OCI-LY7 (cell line): ENCODE data around the gene NGB. TPM values are rescaled to one million over a fixed set of nuclear protein-coding genes. Genes with fewer than 3 reads are reported as not detected.

Experiments
- BruUV-seq: library from RNA; stranded (reverse); fragments of 400-500 nt; replicated peaks from 2 replicates; lab custom pipeline; 2021; lab: Mats Ljungman, UMichigan
- CTCF ChIA-PET: fragments of 300-600 bp; sonication (Branson Sonifier 250); formaldehyde crosslinking; loops from one replicate; lab custom pipeline; 2022; ENCODE audit warnings: antibody characterized with exemption; ENCODE audit not compliant: unreplicated experiment; lab: Charles Lee
- POLR2A ChIA-PET: fragments of 300-600 bp; sonication (Branson Sonifier 250); formaldehyde crosslinking; loops from one replicate; lab custom pipeline; 2022; ENCODE audit warnings: antibody characterized with exemption; lab: Charles Lee
- DNase-seq: peaks from one replicate; pipeline ENCODE4 v3.0.0-alpha.2; 2015; ENCODE audit warnings: low spot score
- H2AFZ ChIP-seq: fragments of 200-600 bp; sonication (generic), shearing (Covaris generic); 2 replicates; pipeline ENCODE4 v1.6.1; 2014; ENCODE audit warnings: mild to moderate bottlenecking, antibody characterized with exemption, low read length, moderate library complexity
- H3K27ac ChIP-seq: fragments of 200-600 bp; sonication (generic); 2 replicates; pipeline ENCODE4 v1.5.1; 2014; ENCODE audit warnings: mixed run types, low read depth, mild to moderate bottlenecking, moderate library complexity, low read length, inconsistent platforms; ENCODE audit not compliant: poor library complexity, severe bottlenecking
- H3K36me3 ChIP-seq: fragments of 200-600 bp; sonication (generic); 2 replicates; pipeline ENCODE4 v1.6.1; 2014; ENCODE audit warnings: mild to moderate bottlenecking, antibody characterized with exemption, low read length, moderate library complexity, mixed read lengths; ENCODE audit not compliant: insufficient read depth
- H3K4me1 ChIP-seq: fragments of 200-600 bp; sonication (generic); 2 replicates; pipeline ENCODE4 v1.5.1; 2014; ENCODE audit warnings: mild to moderate bottlenecking, low read length; ENCODE audit not compliant: insufficient read depth, poor library complexity, severe bottlenecking
- H3K4me2 ChIP-seq: fragments of 200-600 bp; sonication (generic); 2 replicates; pipeline ENCODE4 v1.6.1; 2014; ENCODE audit warnings: mild to moderate bottlenecking, low read length
- H3K4me3 ChIP-seq: fragments of 200-600 bp; sonication (generic); 2 replicates; pipeline ENCODE4 v1.5.1; 2014; ENCODE audit warnings: mild to moderate bottlenecking, low read depth, low read length; ENCODE audit not compliant: poor library complexity, severe bottlenecking
- H3K79me2 ChIP-seq: fragments of 200-600 bp; sonication (generic); 2 replicates; pipeline ENCODE4 v1.6.1; 2016; ENCODE audit warnings: low read depth, mild to moderate bottlenecking, low read length, moderate library complexity, mixed read lengths; ENCODE audit not compliant: insufficient read depth
- H3K9me2 ChIP-seq: fragments of 200-600 bp; sonication (generic); 2 replicates; pipeline ENCODE4 v1.6.1; 2016; ENCODE audit warnings: mild to moderate bottlenecking, low read length, mixed read lengths; ENCODE audit not compliant: insufficient read depth
- H3K9me3 ChIP-seq: fragments of 200-600 bp; sonication (generic); 2 replicates; pipeline ENCODE4 v1.6.1; 2014; ENCODE audit warnings: mild to moderate bottlenecking, mixed run types, low read length, mixed read lengths
- H4K20me1 ChIP-seq: fragments of 200-600 bp; sonication (generic); 2 replicates; pipeline ENCODE4 v1.6.1; 2014; ENCODE audit warnings: mild to moderate bottlenecking, antibody characterized with exemption, low read length, moderate library complexity, mixed read lengths; ENCODE audit not compliant: insufficient read depth
- EZH2phosphoT487 ChIP-seq: fragments of 200-600 bp; sonication (generic); IDR thresholded peaks from 2 replicates; pipeline ENCODE4 v1.6.1; 2018; ENCODE audit warnings: low read depth, borderline replicate concordance, mild to moderate bottlenecking, mixed run types, antibody characterized with exemption, low read length, moderate library complexity, mixed read lengths
- intact Hi-C: fragments of 100-400 bp; cut with micrococcal nuclease; formaldehyde crosslinking; loops from one replicate; pipeline ENCODE4 v1.10.0; 2022; ENCODE audit not compliant: unreplicated experiment
- total RNA-seq, 2 experiments: library from RNA; depleted of rRNA in 1 of 2; stranded (reverse); fragments of >200 nt in 1 of 2; shearing (Covaris generic) in 1 of 2; gene quantifications; 2 replicates each; pipeline ENCODE4 v1.2.3, GENCODE V29; 2014 to 2022
- TF ChIP-seq, protein P1 (sequence below): fragments of 200-600 bp; sonication (generic); conservative IDR thresholded peaks from 2 replicates; pipeline ENCODE4 v1.5.1; 2014; ENCODE audit warnings: mild to moderate bottlenecking, antibody characterized with exemption, low read length, moderate library complexity, mixed read lengths

The NGB gene
- total RNA-seq, 2 experiments from 2014 or later, result not detected

DNA sequence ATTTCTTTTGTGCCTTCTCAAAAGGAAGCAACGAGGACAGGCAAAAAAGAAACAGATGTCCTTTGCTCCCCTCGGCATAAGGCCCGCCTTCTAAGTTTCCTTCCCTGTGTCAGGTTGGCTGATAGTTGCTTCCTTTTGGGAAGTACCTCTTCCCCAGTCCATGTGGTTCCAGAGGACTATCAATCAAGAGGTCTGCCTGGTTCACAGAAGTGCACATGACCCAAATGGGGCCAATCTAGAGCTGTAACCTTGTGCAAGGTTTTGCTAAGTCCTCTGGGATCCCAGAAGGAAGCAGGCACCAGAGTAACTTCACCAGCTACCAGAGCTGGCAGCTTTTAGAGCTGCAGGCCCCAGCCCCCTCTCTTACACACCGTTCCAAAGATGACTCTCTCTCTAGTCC, 46.8 kb downstream of the NGB start:
- no peaks in the 10 kb centered on the region for H3K4me1 ChIP-seq
- DNase-seq, result no peak
- H3K9me3 ChIP-seq, result no peaks in the 10 kb centered on the region
- no peak overlapping the region for H2AFZ ChIP-seq
- H3K4me2 ChIP-seq, result no peak overlapping the region
- H3K4me3 ChIP-seq, result no peak overlapping the region
- intact Hi-C loops, result no loop called here
- no peak overlapping the region for H3K27ac ChIP-seq
- H3K9me2 ChIP-seq, result no peaks in the 10 kb centered on the region
- POLR2A ChIA-PET, result no interaction called here
- no TSS peak for BruUV-seq
- TF ChIP-seq EZH2phosphoT487, result no peak
- TF ChIP-seq, protein P1, sequence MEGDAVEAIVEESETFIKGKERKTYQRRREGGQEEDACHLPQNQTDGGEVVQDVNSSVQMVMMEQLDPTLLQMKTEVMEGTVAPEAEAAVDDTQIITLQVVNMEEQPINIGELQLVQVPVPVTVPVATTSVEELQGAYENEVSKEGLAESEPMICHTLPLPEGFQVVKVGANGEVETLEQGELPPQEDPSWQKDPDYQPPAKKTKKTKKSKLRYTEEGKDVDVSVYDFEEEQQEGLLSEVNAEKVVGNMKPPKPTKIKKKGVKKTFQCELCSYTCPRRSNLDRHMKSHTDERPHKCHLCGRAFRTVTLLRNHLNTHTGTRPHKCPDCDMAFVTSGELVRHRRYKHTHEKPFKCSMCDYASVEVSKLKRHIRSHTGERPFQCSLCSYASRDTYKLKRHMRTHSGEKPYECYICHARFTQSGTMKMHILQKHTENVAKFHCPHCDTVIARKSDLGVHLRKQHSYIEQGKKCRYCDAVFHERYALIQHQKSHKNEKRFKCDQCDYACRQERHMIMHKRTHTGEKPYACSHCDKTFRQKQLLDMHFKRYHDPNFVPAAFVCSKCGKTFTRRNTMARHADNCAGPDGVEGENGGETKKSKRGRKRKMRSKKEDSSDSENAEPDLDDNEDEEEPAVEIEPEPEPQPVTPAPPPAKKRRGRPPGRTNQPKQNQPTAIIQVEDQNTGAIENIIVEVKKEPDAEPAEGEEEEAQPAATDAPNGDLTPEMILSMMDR, result no peak
- CTCF ChIA-PET, result no interaction called here
- H3K79me2 ChIP-seq, result no peaks in the 10 kb centered on the region
- no peaks in the 10 kb centered on the region for H3K36me3 ChIP-seq
- no peaks in the 10 kb centered on the region for H4K20me1 ChIP-seq

DNA sequence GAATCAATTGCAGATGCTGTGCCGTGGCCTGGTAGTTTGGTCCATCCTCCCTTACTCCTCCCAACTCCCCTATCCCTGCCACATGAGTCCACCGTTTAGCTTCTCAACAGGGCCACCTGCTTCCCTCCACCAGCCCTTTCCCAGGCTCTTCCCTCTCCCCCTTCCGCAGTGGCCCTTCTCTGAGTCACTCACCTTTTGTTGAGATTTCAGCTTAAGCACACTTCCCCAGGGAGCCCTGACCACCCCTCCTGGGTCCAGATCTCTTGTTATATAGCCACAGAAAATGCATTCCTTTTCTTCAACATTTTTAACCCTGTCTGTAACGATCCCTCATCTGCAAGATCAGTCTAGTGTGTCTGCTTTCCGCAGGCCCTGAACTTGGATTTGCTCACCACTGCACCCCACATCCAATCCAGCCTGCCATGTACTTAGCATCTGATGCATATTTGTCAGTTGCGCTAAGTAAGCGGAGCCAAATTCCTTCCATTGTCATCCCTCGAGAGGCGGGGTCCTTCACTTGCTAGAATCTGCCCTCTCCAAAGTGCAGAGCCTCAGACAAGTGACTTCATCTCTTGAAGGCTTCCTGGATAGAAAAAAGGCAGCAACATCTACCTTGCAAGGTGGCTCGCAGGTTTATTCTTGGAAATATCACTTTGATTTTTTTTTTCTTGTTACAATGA, 48.3 kb downstream of the NGB start:
- no peak overlapping the region for H2AFZ ChIP-seq
- no peaks in the 10 kb centered on the region for H3K36me3 ChIP-seq
- H4K20me1 ChIP-seq, result no peaks in the 10 kb centered on the region
- ChIA-PET POLR2A (no interaction called here), CTCF (no interaction called here)
- TF ChIP-seq, protein P1, result no peak
- no peak for TF ChIP-seq EZH2phosphoT487
- H3K79me2 ChIP-seq, result no peaks in the 10 kb centered on the region
- H3K4me1 ChIP-seq, result no peaks in the 10 kb centered on the region
- no peak overlapping the region for H3K4me2 ChIP-seq
- intact Hi-C loops, result no loop called here
- no peaks in the 10 kb centered on the region for H3K9me2 ChIP-seq
- no peak overlapping the region for H3K27ac ChIP-seq
- no TSS peak for BruUV-seq
- DNase-seq, result no peak
- no peaks in the 10 kb centered on the region for H3K9me3 ChIP-seq
- H3K4me3 ChIP-seq, result no peak overlapping the region

DNA sequence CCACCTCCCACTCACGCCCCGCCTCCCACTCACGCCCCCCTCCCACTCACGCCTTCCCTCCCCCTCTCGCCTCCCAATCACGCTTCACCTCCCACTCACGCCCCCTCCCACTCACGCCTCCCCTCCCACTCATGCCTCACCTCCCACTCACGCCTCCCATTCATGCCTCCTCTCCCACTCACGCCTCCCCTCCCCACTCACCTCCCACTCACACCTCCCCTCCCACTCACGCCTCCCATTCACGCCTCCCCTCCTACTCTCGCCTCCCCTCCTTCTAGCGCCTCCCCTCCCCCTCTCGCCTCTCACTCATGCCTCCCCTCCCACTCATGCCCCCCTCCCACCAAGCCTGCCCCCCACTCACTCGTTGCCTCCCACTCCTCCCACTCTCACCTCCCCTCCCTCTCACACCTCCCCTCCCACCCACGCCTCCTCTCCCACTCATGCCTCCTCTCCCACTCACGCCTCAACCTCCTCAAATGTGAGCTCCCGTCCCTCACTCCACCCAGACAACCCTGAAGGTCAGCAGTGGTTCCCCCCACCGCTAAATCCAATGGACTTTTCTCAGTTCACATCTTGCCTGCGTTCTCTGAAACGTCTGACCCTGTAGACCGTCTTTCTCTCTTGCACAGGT, 49.6 kb downstream of the NGB start:
- no TSS peak for BruUV-seq

More for the DNA sequence above, 49.6 kb downstream of the NGB start:
- Histone ChIP-seq H2AFZ (no peak overlapping the region), H4K20me1 (no peaks in the 10 kb centered on the region), H3K9me2 (no peaks in the 10 kb centered on the region), H3K4me1 (no peaks in the 10 kb centered on the region), H3K27ac (no peak overlapping the region), H3K9me3 (no peaks in the 10 kb centered on the region), H3K36me3 (no peaks in the 10 kb centered on the region), H3K79me2 (no peaks in the 10 kb centered on the region), H3K4me2 (no peak overlapping the region), H3K4me3 (no peak overlapping the region)
- no peak for TF ChIP-seq EZH2phosphoT487
- TF ChIP-seq, protein P1, result no peak
- DNase-seq, result no peak
- ChIA-PET POLR2A (interaction anchor here (0.6 kb wide), 1 partner anchor 812 kb away, joined by 6 read pairs; no protein-coding TSS in a partner anchor), CTCF (interaction anchor here (0.6 kb wide), 1 partner anchor 21 kb away, joined by 3 read pairs; no protein-coding TSS in a partner anchor)
- intact Hi-C loops, result no loop called here
